IMR-90 (cell line): ENCODE measurements around the gene ALKBH3. TPM values are rescaled to one million over a fixed set of nuclear protein-coding genes. Genes with fewer than 3 reads are reported as not detected.

ENCODE experiments used
- ATAC-seq: fragments of 200-7000 bp; cut with Tn5 transposase; 2 replicates; pipeline ENCODE4 v1.9.1; 2020; ENCODE audit warnings: low read depth, mild to moderate bottlenecking, moderate library complexity
- BruUV-seq: library from RNA; stranded (reverse); fragments of 400-500 nt; replicated peaks from 2 replicates; lab custom pipeline; 2021; lab: Mats Ljungman, UMichigan
- CTCF ChIA-PET: fragments of 300-600 bp; formaldehyde crosslinking; extraction: SDS; loops from one replicate; lab custom pipeline; 2021; ENCODE audit warnings: antibody characterized with exemption; lab: Yijun Ruan, JAX
- POLR2A ChIA-PET: fragments of 300-600 bp; sonication (Branson Sonifier 250); formaldehyde crosslinking; loops from one replicate; lab custom pipeline; 2022; ENCODE audit warnings: antibody characterized with exemption; ENCODE audit not compliant: unreplicated experiment; lab: Charles Lee
- DNase-seq: peaks from one replicate; pipeline ENCODE4 v3.0.0; 2013
- H2AFZ ChIP-seq: replicated peaks from 2 replicates; pipeline ENCODE3; 2013; ENCODE audit warnings: low read length, mild to moderate bottlenecking; ENCODE audit not compliant: poor library complexity
- H2AK5ac ChIP-seq: 2 replicates; pipeline ENCODE4 v1.6.1; 2013; ENCODE audit warnings: low read depth, low read length, inconsistent platforms
- H2AK9ac ChIP-seq: replicated peaks from 2 replicates; pipeline ENCODE3; 2013; ENCODE audit warnings: mild to moderate bottlenecking, low read depth, low read length, moderate library complexity; ENCODE audit not compliant: poor library complexity
- H2BK120ac ChIP-seq: 2 replicates; pipeline ENCODE4 v1.6.1; 2013; ENCODE audit warnings: low read depth, low read length, inconsistent platforms
- H2BK15ac ChIP-seq: 3 replicates; pipeline ENCODE4 v1.6.1; 2013; ENCODE audit warnings: low read depth, low read length, inconsistent platforms
- H2BK20ac ChIP-seq: 2 replicates; pipeline ENCODE4 v1.6.1; 2013; ENCODE audit warnings: low read depth, mild to moderate bottlenecking, inconsistent platforms, low read length, moderate library complexity
- H2BK5ac ChIP-seq: 2 replicates; pipeline ENCODE4 v1.6.1; 2013; ENCODE audit warnings: mild to moderate bottlenecking, low read depth, low read length, inconsistent platforms; ENCODE audit not compliant: poor library complexity, severe bottlenecking
- H3K14ac ChIP-seq: replicated peaks from 2 replicates; pipeline ENCODE4 v1.6.1; 2013; ENCODE audit warnings: low read depth, low read length, inconsistent platforms
- H3K18ac ChIP-seq: 2 replicates; pipeline ENCODE4 v1.6.1; 2013; ENCODE audit warnings: low read depth, low read length, control low read depth
- H3K23ac ChIP-seq: 2 replicates; pipeline ENCODE4 v1.6.1; 2013; ENCODE audit warnings: low read depth, low read length, inconsistent platforms
- H3K27ac ChIP-seq: 2 replicates; pipeline ENCODE4 v1.5.1; 2013; ENCODE audit warnings: mild to moderate bottlenecking, control low read depth, low read length; ENCODE audit not compliant: insufficient read depth
- H3K27me3 ChIP-seq: 2 replicates; pipeline ENCODE4 v1.6.1; 2013; ENCODE audit warnings: low read length; ENCODE audit not compliant: control insufficient read depth, insufficient read depth
- H3K36me3 ChIP-seq: 2 replicates; pipeline ENCODE4 v1.6.1; 2013; ENCODE audit warnings: low read length, mixed read lengths; ENCODE audit not compliant: control insufficient read depth, insufficient read depth
- H3K4ac ChIP-seq: 2 replicates; pipeline ENCODE4 v1.6.1; 2013; ENCODE audit warnings: low read depth, low read length, inconsistent platforms
- H3K4me1 ChIP-seq: 2 replicates; pipeline ENCODE4 v1.6.1; 2013; ENCODE audit warnings: low read length, mixed read lengths; ENCODE audit not compliant: control insufficient read depth, insufficient read depth
- H3K4me2 ChIP-seq: 2 replicates; pipeline ENCODE4 v1.6.1; 2013; ENCODE audit warnings: low read depth, mild to moderate bottlenecking, control low read depth, low read length, moderate library complexity
- H3K4me3 ChIP-seq: 2 replicates; pipeline ENCODE4 v1.5.1; 2013; ENCODE audit warnings: low read depth, mild to moderate bottlenecking, control low read depth, low read length, moderate library complexity; ENCODE audit not compliant: insufficient read depth
- H3K56ac ChIP-seq: 2 replicates; pipeline ENCODE4 v1.6.1; 2013; ENCODE audit warnings: low read length, inconsistent platforms; ENCODE audit not compliant: insufficient read depth; ENCODE audit errors: extremely low read depth
- H3K79me1 ChIP-seq, 2 experiments: 2 replicates each; pipeline ENCODE4 v1.6.1; 2013; ENCODE audit warnings: low read length in 2 of 2, inconsistent platforms in 1 of 2, low read depth in 1 of 2
- H3K9ac ChIP-seq: 2 replicates; pipeline ENCODE4 v1.6.1; 2013; ENCODE audit warnings: low read depth, low read length, control low read depth
- H3K9me1 ChIP-seq: 2 replicates; pipeline ENCODE4 v1.6.1; 2013; ENCODE audit warnings: low read length, inconsistent platforms; ENCODE audit not compliant: insufficient read depth
- H3K9me3 ChIP-seq: 2 replicates; pipeline ENCODE4 v1.6.1; 2013; ENCODE audit warnings: low read length; ENCODE audit not compliant: control insufficient read depth, insufficient read depth
- H4K20me1 ChIP-seq: 2 replicates; pipeline ENCODE4 v1.6.1; 2013; ENCODE audit warnings: low read length, inconsistent platforms; ENCODE audit not compliant: insufficient read depth
- H4K5ac ChIP-seq: 2 replicates; pipeline ENCODE4 v1.6.1; 2013; ENCODE audit warnings: mild to moderate bottlenecking, low read depth, low read length, control low read depth
- H4K8ac ChIP-seq, 2 experiments: 2 replicates each; pipeline ENCODE4 v1.6.1; 2013; ENCODE audit warnings: low read depth in 2 of 2, low read length in 2 of 2, control low read depth in 1 of 2, inconsistent platforms in 1 of 2
- H4K91ac ChIP-seq: 2 replicates; pipeline ENCODE4 v1.6.1; 2013; ENCODE audit warnings: low read depth, low read length, inconsistent platforms; ENCODE audit not compliant: insufficient read depth
- BHLHE40 ChIP-seq: fragments of 150-350 bp; IDR thresholded peaks from 2 replicates; pipeline ENCODE4 v1.6.1; 2016; ENCODE audit warnings: mild to moderate bottlenecking, low read depth, low read length
- CEBPB ChIP-seq: IDR thresholded peaks from 2 replicates; pipeline ENCODE4 v1.6.1; 2012; ENCODE audit warnings: low read depth, low read length, improper control_type of control experiment
- CHD1 ChIP-seq: IDR thresholded peaks from 2 replicates; pipeline ENCODE4 v1.6.1; 2012; ENCODE audit warnings: low read depth, low read length, improper control_type of control experiment
- FOS ChIP-seq: fragments of 150-350 bp; IDR thresholded peaks from 2 replicates; pipeline ENCODE4 v1.6.1; 2016; ENCODE audit warnings: low read depth, low read length
- MAZ ChIP-seq: IDR thresholded peaks from 2 replicates; pipeline ENCODE4 v1.6.1; 2012; ENCODE audit warnings: low read depth, mild to moderate bottlenecking, low read length, improper control_type of control experiment, moderate library complexity, borderline replicate concordance
- MXI1 ChIP-seq: IDR thresholded peaks from 2 replicates; pipeline ENCODE4 v1.6.1; 2012; ENCODE audit warnings: low read depth, mild to moderate bottlenecking, low read length, moderate library complexity, borderline replicate concordance
- NFE2L2 ChIP-seq: fragments of 150-350 bp; IDR thresholded peaks from 2 replicates; pipeline ENCODE4 v1.6.1; 2016; ENCODE audit warnings: low read depth, mild to moderate bottlenecking, low read length
- POLR2A ChIP-seq: IDR thresholded peaks from 2 replicates; pipeline ENCODE4 v1.6.1; 2012; ENCODE audit warnings: mild to moderate bottlenecking, low read depth, low read length
- RAD21 ChIP-seq: IDR thresholded peaks from 2 replicates; pipeline ENCODE4 v1.6.1; 2012; ENCODE audit warnings: low read length, improper control_type of control experiment
- RCOR1 ChIP-seq: IDR thresholded peaks from 2 replicates; pipeline ENCODE4 v1.6.1; 2012; ENCODE audit warnings: mild to moderate bottlenecking, low read length, improper control_type of control experiment; ENCODE audit not compliant: insufficient replicate concordance
- SMC3 ChIP-seq: fragments of 150-350 bp; IDR thresholded peaks from 2 replicates; pipeline ENCODE4 v1.6.1; 2016; ENCODE audit warnings: low read depth, mild to moderate bottlenecking, antibody characterized with exemption, low read length, moderate library complexity
- WGBS, 2 experiments: methylation state at CpG; one replicate each; pipeline versions ENCODE4 v1.1.5 to v1.1.7; 2013; ENCODE audit warnings: missing lambda C conversion rate in 2 of 2; ENCODE audit not compliant: insufficient read length in 1 of 2; ENCODE audit errors: extremely low coverage in 2 of 2; 5-methylcytosine and 5-hydroxymethylcytosine counted together
- dilution Hi-C: fragments of 300-500 bp; cut with HindIII; formaldehyde crosslinking; loops from one replicate; pipeline ENCODE4 v1.14.3; 2018; ENCODE audit warnings: low sequenced_read_pairs; ENCODE audit not compliant: unreplicated experiment
- in situ Hi-C: fragments of 300-500 bp; cut with MboI; formaldehyde crosslinking; loops from 3 replicates; pipeline ENCODE4 v1.14.3; 2019; ENCODE audit warnings: low sequenced_read_pairs, inconsistent platforms, mixed read lengths
- intact Hi-C: fragments of 100-400 bp; cut with micrococcal nuclease; formaldehyde crosslinking; loops from 2 replicates; pipeline ENCODE4 v1.10.0; 2022
- polyA plus RNA-seq, 3 experiments: library from polyadenylated mRNA; depleted of rRNA; stranded (reverse); fragments of >200 nt; gene quantifications; 2 replicates each; pipeline ENCODE4 v1.2.3, GENCODE V29; 2012; ENCODE audit warnings: low replicate concordance in 1 of 3
- total RNA-seq: library from RNA; depleted of rRNA; stranded (reverse); fragments of >200 nt; gene quantifications from 2 replicates; pipeline ENCODE4 v1.2.3, GENCODE V29; 2012
- TF ChIP-seq, protein P1 (sequence below): fragments of 150-350 bp; IDR thresholded peaks from 2 replicates; pipeline ENCODE4 v1.6.1; 2016; ENCODE audit warnings: low read depth, mild to moderate bottlenecking, low read length, moderate library complexity, borderline replicate concordance
- TF ChIP-seq, protein P2 (sequence below): conservative IDR thresholded peaks from 2 replicates; pipeline ENCODE4 v1.5.1; 2012; ENCODE audit warnings: mild to moderate bottlenecking, low read depth, low read length, improper control_type of control experiment

The ALKBH3 gene
- total and polyA plus RNA-seq, 2 of the 4 experiments (the other 2 are of a cell fraction), result 27.7 to 62.9 TPM

GRCh38 chr11:43924112-43924855 lies 43.7 kb downstream of the ALKBH3 start:
- in situ Hi-C loops (no loop called here), dilution Hi-C loops (loop anchor here (25.0 kb wide), 1 partner anchor 113 kb away; the partner anchor contains the start of gene ACCSL)
- no peak overlapping the region for H2AK9ac ChIP-seq

More at GRCh38 chr11:43924112-43924855, 43.7 kb downstream of the ALKBH3 start:
- H3K14ac ChIP-seq, result no peak overlapping the region
- H2BK20ac ChIP-seq, result no peak overlapping the region
- H3K4ac ChIP-seq, result peak overlapping the region; percentile 57
- ATAC-seq (no peak), DNase-seq (no peak)
- H4K5ac ChIP-seq, result peak overlapping the region; percentile 50
- H2BK120ac ChIP-seq, result no peak overlapping the region
- no peak overlapping the region for H3K9ac ChIP-seq
- CTCF ChIA-PET, result interaction anchor here (1.0 to 1.4 kb wide), 3 partner anchors 9 to 34 kb away, joined by 3 to 4 read pairs (median 3); no protein-coding TSS in a partner anchor
- no peaks in the 10 kb centered on the region; a peak in 1 of 4 replicates for H3K79me1 ChIP-seq
- H2AFZ ChIP-seq, result no peak overlapping the region
- H2AK5ac ChIP-seq, result peak overlapping the region; percentile 18; the same call in 1 of the 2 replicates
- peak overlapping the region; percentile 67 for H2BK5ac ChIP-seq
- H4K8ac ChIP-seq, result 0 out of 4 replicates have a peak overlapping the region, but pooled peaks of 1 of the 2 experiments have one; percentile 14
- peak overlapping the region; percentile 86 for H3K27ac ChIP-seq
- H3K27me3 ChIP-seq, result no peaks in the 10 kb centered on the region
- H3K18ac ChIP-seq, result peak overlapping the region; percentile 87
- peaks cover 24% of the 10 kb centered on the region for H4K20me1 ChIP-seq
- peak overlapping the region; percentile 2; the same call in 1 of the 2 replicates for H4K91ac ChIP-seq
- 87% methylated on average over 13 of the region's 27 CpGs; no CpG with 5 or more reads in 1 of the 2 experiments for WGBS, 2 experiments
- intact Hi-C loops, result no loop called here
- BruUV-seq, result no TSS peak
- TF ChIP-seq, protein P1, sequence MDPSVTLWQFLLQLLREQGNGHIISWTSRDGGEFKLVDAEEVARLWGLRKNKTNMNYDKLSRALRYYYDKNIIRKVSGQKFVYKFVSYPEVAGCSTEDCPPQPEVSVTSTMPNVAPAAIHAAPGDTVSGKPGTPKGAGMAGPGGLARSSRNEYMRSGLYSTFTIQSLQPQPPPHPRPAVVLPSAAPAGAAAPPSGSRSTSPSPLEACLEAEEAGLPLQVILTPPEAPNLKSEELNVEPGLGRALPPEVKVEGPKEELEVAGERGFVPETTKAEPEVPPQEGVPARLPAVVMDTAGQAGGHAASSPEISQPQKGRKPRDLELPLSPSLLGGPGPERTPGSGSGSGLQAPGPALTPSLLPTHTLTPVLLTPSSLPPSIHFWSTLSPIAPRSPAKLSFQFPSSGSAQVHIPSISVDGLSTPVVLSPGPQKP, result no peak
- TF ChIP-seq RCOR1 (no peak), BHLHE40 (no peak), RAD21 (no peak), MXI1 (no peak), CHD1 (no peak), POLR2A (no peak), CEBPB (no peak), MAZ (no peak), FOS (no peak), NFE2L2 (no peak), SMC3 (no peak)
- TF ChIP-seq, protein P2, sequence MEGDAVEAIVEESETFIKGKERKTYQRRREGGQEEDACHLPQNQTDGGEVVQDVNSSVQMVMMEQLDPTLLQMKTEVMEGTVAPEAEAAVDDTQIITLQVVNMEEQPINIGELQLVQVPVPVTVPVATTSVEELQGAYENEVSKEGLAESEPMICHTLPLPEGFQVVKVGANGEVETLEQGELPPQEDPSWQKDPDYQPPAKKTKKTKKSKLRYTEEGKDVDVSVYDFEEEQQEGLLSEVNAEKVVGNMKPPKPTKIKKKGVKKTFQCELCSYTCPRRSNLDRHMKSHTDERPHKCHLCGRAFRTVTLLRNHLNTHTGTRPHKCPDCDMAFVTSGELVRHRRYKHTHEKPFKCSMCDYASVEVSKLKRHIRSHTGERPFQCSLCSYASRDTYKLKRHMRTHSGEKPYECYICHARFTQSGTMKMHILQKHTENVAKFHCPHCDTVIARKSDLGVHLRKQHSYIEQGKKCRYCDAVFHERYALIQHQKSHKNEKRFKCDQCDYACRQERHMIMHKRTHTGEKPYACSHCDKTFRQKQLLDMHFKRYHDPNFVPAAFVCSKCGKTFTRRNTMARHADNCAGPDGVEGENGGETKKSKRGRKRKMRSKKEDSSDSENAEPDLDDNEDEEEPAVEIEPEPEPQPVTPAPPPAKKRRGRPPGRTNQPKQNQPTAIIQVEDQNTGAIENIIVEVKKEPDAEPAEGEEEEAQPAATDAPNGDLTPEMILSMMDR, result no peak
- H3K56ac ChIP-seq, result no peak overlapping the region; the same call in 1 of the 2 replicates
- H3K4me1 ChIP-seq, result peaks cover 42% of the 10 kb centered on the region
- no peaks in the 10 kb centered on the region for H3K9me3 ChIP-seq
- H3K36me3 ChIP-seq, result peaks cover 3% of the 10 kb centered on the region; the same call in 1 of the 2 replicates
- no peak overlapping the region for H3K23ac ChIP-seq
- POLR2A ChIA-PET, result no interaction called here
- peak overlapping the region; percentile 17; the same call in 1 of the 3 replicates for H2BK15ac ChIP-seq
- peak overlapping the region; percentile 84; the same call in 1 of the 2 replicates for H3K4me2 ChIP-seq
- peaks cover 20% of the 10 kb centered on the region for H3K9me1 ChIP-seq
- H3K4me3 ChIP-seq, result no peak overlapping the region
